Measurements from ENCODE around the gene ZCCHC7. TPM values are rescaled to one million over a fixed set of nuclear protein-coding genes. Genes with fewer than 3 reads are reported as not detected.

Gene ZCCHC7
- polyA plus RNA-seq, 1 donor from 2014 or later, result 10.9 TPM

GRCh38 chr9:37377688-37378612 is 257.6 kb downstream of the ZCCHC7 start:
- Histone ChIP-seq H4K20me1 (ENCODE audit: insufficient read depth) (no peaks in the 10 kb centered on the region), H3K79me2 (replicated peaks; ENCODE audit: insufficient read depth, low read length) (no peaks in the 10 kb centered on the region), H3K9me2 (ENCODE audit: insufficient read depth, low read length) (no peaks in the 10 kb centered on the region), H3K4me3 (ENCODE audit: low read length) (no peak overlapping the region), H3F3A (ENCODE audit: insufficient read depth, low read length, poor library complexity, severe bottlenecking) (no peaks in the 10 kb centered on the region), H3K9me3 (ENCODE audit: low read length) (no peaks in the 10 kb centered on the region), H2AFZ (ENCODE audit: low read depth, low read length) (no peak overlapping the region), H3K27ac (ENCODE audit: low read length) (no peak overlapping the region), H3K27me3 (ENCODE audit: insufficient read depth, low read depth, low read length) (no peaks in the 10 kb centered on the region), H3K4me2 (ENCODE audit: low read length) (no peak overlapping the region), H3K36me3 (ENCODE audit: insufficient read depth, low read length) (no peaks in the 10 kb centered on the region), H3K9ac (ENCODE audit: low read length) (no peak overlapping the region)
- no peak for TF ChIP-seq POLR2AphosphoS5 (IDR thresholded peaks at IDR 0.05)
- TF ChIP-seq MXI1 (conservative IDR thresholded peaks at IDR 0.05; ENCODE audit: poor library complexity, severe bottlenecking), result no peak
- TF ChIP-seq SMC3 (conservative IDR thresholded peaks at IDR 0.05; ENCODE audit: poor library complexity), result no peak
- no peak for TF ChIP-seq RAD21 (conservative IDR thresholded peaks at IDR 0.05)
- no peak for TF ChIP-seq REST (IDR thresholded peaks at IDR 0.05; ENCODE audit: borderline replicate concordance)

- Histone ChIP-seq H3K36me3 (ENCODE audit: insufficient read depth, low read length) (no peaks in the 10 kb centered on the region), H3K9me2 (ENCODE audit: insufficient read depth, low read length) (no peaks in the 10 kb centered on the region), H3K27ac (ENCODE audit: low read length) (no peak overlapping the region), H3K9me3 (ENCODE audit: low read length) (no peaks in the 10 kb centered on the region), H3K79me2 (replicated peaks; ENCODE audit: insufficient read depth, low read length) (no peaks in the 10 kb centered on the region), H3K9ac (ENCODE audit: low read length) (no peak overlapping the region), H2AFZ (ENCODE audit: low read depth, low read length) (no peak overlapping the region), H3F3A (ENCODE audit: insufficient read depth, low read length, poor library complexity, severe bottlenecking) (no peaks in the 10 kb centered on the region), H3K4me3 (ENCODE audit: low read length) (no peak overlapping the region), H3K4me2 (ENCODE audit: low read length) (no peak overlapping the region), H4K20me1 (ENCODE audit: insufficient read depth) (no peaks in the 10 kb centered on the region), H3K27me3 (ENCODE audit: insufficient read depth, low read depth, low read length) (no peaks in the 10 kb centered on the region)
- no peak for TF ChIP-seq EP300 (conservative IDR thresholded peaks at IDR 0.05; ENCODE audit: poor library complexity, severe bottlenecking)
- no peak for TF ChIP-seq TAF1 (IDR thresholded peaks at IDR 0.05; ENCODE audit: low read depth)
- TF ChIP-seq REST (IDR thresholded peaks at IDR 0.05; ENCODE audit: borderline replicate concordance), result no peak
- TF ChIP-seq POLR2AphosphoS5 (IDR thresholded peaks at IDR 0.05), result no peak
- TF ChIP-seq CTCF (IDR thresholded peaks at IDR 0.05; ENCODE audit: poor library complexity, severe bottlenecking), result no peak
- TF ChIP-seq RAD21 (conservative IDR thresholded peaks at IDR 0.05), result no peak
- TF ChIP-seq EZH2 (IDR thresholded peaks at IDR 0.05; ENCODE audit: borderline replicate concordance, insufficient read depth, low read length, poor library complexity, severe bottlenecking), result no peak
- TF ChIP-seq SMC3 (conservative IDR thresholded peaks at IDR 0.05; ENCODE audit: poor library complexity), result no peak
- no peak for TF ChIP-seq MXI1 (conservative IDR thresholded peaks at IDR 0.05; ENCODE audit: poor library complexity, severe bottlenecking)
Measured at GRCh38 chr9:37378613-37379004, 258.2 kb downstream of the ZCCHC7 start.

Measured in neural cell (in vitro differentiated cells).